GM21786 (cell line): ENCODE measurements around the gene PAK5.
"Not testable (repeated sequence)": the region's sequence is repeated elsewhere in the genome, so short reads cannot be mapped to it uniquely, and the experiment has no call there.

Experiments
- ATAC-seq: cut with Tn5 transposase; IDR thresholded peaks from one replicate; pipeline ENCODE4 v1.9.1; 2021; ENCODE audit not compliant: unreplicated experiment

The PAK5 gene

DNA sequence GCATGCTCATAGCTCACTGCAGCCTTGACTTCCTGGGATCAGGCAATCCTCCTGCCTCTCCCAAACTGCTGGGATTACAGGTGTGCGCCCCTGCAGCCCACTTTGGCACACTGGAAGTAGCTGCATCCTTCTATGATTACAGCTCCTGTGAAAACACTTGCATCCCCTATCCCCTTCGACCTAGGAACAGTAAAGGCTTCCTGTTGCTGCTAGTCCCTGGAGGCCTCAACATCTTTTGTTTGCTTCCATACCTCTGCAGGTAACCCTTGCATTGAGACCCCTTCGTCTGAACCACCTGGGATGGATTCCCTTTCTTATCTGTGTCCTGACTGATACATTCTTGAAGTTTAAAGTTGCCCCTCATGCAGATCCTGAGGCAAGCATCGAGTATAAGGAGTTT lies 152.4 kb downstream of the PAK5 start:
- ATAC-seq = no peak

DNA sequence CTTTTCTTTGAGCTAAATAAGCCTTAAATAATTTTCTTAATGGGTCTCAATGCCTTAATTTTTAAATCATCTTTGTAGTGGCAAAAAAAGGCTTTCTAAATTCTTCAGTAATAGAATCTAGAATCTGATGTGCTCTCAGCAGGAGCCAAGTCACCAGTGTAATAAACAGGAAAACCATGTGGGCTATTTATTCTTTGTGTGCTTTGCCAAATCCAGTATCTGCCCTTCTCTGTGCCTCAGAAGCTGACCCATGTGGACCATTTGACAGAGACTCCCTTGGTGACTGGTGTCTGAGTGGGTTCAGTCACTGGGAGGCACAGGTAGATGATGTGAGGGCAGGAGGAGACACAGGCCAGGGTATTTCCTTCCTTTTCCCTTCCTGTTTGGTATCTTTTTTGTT lies 152.9 kb downstream of the PAK5 start:
- ATAC-seq = no peak

DNA sequence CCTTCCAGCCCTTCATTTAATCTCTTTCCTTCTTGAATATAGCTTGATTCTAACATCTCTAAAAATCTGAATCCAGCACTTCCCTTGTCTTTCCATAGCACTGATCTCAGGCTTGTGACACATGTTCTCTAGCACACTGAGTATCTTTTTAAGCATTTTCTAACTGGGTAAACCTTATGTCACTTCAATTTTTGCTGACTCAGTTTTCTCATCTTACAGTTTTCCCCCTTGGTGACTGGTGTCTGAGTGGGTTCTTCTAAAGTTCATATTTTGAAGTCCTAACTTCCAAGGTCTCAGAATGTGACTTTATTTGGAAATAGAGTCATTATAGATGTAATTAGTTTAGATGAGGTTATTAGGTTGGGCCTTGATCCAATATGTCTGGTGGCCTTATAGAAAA lies 153.9 kb downstream of the PAK5 start:
- no peak for ATAC-seq

DNA sequence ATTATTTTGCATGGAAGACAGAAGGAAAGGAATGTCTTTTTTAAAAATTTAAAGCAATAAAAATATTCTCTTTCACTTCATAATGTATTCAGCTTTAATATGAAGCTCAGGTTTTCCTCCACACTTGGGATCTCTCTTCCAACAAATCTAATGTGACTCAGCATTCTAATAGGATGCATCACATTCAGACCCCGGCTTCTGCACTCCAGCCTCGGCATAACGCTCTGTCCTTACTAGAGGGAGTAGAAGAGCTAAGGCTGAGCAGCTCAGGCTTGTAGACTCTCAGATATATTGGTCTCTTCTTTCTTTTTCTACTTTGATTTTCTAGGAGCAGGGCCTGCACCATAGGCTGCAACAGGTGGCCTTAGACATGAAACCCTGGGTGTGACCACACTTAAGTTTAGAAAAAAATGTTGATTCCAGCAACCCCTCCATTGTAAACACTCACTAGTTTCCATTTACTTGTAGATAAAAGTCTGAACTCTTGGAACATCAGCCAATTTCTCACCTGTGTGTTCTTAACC lies 161.7 kb downstream of the PAK5 start:
- no peak for ATAC-seq

DNA sequence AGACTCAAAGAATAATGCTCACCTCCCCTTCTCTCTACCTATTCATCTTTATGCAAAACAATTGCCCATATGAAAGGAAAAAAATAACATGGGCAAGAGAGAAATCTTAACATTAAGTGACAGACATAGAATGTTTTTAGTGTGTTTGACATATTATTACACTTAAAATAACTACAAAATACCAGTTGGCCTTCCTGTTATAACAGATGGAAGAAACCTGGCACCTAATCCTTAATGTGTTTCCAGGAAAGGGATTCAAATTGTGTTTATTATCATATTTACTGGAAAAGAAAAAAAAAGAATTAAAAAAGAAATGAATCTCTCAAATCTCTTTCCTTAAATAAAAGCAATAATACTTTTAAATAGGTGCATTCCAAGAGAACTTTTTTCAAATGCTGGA lies 165.9 kb downstream of the PAK5 start:
- ATAC-seq = no peak

DNA sequence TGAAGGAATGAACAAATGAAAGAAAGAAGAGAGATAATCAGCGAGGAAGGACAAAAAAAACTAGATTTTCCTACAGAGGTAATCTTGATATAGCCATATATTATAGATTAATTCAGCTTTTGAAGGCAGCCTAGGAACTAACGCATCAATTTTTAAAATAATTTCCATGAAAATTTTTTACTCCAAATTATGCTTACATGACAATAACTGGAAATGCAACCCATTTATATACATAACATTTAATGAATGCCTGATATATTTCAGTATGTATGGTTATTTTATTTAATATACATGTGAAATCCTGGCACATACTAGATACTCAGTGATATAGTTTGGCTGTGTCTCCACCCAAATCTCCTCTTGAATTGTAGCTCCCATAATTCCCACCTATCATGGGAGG lies 166.8 kb downstream of the PAK5 start:
- ATAC-seq = no peak

DNA sequence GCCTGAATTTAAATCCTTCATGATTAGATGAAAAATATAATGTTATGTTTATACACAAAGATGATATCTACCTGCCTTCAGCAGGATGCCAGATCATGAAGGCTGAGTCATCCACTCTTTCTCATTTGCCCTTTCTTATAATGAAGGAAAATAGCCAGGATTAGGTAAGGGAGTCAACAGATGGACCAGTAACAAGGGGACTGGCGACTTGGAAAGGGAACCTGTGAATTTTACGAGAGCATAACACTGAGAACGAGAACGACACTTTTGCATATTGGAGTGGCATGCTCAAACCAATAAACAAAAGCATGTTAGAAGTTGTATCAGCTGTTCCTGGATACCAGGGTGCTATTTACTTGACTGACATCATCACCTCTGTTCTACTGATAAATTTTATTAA lies 170.5 kb downstream of the PAK5 start:
- ATAC-seq = no peak

DNA sequence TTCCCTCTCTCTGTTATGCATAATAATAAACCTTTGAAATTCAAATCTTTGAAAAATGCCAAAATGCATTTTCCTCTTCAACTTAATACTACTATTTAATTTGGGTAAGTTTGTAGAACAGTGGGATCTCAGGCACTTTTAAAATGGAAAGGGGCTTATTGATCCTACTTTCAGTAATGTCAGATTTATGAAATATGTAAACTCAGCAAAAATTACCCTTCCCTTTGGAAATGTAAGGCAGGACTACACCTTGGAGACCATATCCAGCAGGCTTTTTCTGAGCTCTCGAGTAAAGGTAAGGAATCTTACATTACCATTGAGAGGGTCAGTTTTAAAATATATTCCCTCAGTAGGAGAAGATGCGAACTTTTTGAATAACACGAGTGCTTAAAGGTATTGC lies 175.5 kb downstream of the PAK5 start:
- no peak for ATAC-seq

DNA sequence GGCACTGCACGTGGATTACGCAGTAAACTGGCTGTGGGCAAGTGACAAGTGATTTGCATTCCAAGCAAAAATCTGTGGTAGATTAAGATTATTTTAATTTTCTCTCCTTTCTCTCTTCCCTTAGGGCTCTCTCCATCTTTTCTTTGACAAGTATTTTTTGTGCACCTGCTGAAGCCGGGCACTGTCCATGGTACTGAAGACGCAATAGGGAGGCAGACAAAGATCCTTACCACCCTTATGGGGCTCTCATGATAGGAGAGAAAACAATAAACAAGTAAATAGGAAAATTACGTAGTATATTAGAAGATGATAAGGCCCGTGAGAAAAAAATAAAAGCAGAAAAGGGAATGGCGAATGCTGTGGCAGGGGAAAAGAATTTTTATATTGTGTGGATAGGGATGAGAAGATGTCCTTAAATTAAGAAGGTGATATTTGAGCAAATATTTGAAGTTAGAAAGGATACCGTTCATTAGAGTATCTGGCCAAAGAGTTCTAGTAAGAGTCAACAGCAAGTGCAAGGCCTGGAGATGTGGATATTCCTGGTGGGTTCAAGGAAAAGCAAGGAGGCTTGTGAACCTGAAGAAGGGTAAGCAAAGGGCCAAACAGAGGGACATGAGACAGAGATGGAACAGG lies 178.5 kb downstream of the PAK5 start:
- no peak for ATAC-seq

DNA sequence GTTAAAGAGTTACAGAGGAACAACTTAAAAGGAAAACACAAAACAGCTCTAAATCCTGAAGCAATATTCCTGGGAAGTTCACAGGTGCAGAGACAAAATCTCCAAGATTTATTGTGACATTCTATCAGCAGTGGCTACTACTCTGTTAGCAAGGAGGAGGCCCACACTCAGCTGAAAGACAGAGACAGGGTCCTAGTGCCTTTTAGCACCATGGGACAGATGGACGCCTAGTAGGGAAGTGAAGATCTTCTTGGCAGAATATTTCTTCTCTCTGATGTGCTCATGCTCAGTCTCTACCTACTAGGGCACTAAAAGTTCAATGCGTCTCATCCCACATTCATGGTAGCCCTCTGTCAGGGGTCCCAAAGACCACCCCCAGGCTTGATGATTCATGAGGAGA lies 191.1 kb downstream of the PAK5 start:
- no peak for ATAC-seq

DNA sequence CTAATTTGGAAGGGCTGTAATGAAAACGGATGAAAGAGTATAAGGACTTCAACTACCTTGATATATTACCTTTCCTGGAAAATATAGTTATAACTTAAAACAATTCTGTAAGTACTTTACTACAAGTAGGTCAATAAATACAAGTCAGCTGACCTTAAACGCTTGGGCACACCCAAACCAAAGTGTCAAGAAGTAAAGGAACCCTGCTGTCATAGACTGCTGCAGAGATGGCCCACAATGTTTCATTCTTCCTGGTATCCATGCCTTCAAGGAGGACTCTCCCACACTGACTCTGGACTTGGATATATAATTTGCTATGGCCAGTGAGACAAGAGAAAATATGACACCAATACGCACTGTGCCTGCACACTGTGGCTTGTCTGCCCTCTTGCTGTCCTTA lies 192.5 kb downstream of the PAK5 start:
- ATAC-seq = no peak

DNA sequence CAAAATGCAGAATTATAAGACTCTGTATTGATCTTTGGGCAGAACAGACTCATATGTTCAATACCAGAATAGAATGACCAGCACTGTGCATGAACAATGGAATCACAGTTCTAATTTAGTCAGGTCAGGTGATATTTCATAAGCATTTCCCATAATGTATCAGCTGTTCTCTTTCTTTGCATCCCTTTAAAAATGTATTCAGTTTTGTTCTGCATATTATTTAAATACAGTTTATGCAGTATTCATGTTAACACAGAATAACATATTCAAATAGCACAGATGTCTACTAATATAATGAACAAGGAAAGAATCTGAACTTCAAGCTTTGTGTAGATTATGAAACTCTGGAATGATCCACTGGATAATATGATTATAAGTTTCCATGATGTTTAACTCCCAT lies 196.0 kb downstream of the PAK5 start:
- no peak for ATAC-seq

DNA sequence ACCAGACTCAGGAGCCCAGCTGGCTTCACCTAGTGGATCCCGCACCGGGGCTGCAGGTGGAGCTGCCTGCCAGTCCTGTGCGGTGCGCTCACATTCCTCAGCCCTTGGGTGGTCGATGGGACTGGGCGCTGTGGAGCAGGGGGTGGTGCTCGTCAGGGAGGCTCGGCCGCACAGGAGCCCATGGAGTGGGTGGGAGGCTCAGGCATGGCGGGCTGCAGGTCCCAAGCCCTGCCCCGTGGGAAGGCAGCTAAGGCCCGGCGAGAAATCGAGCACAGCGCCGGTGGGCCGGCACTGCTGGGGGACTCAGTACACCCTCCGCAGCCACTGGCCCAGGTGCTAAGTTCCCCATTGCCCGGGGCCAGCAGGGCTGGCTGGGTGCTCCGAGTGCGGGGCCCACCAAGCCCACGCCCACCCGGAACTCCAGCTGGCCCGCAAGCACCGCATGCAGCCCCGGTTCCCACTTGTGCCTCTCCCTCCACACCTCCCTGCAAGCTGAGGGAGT lies 197.3 kb downstream of the PAK5 start:
- ATAC-seq = not testable (repeated sequence)

DNA sequence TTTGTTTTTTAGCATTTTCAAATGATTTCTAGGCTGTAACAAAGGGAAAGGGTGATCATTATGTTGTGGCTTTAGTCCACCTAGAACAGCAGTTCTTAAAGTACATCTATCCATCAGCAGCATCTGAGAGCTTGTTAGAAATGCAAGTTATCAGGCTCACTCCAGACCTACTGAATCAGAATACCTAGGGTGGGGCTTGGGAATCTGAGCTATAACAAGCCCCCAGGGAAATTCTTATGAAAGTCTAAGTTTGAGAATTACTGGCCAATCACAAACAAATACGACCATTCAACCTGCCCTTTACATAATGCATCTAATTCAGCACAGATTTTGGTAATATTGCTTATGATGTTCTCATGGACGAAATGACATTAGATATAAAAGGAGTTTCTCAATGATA lies 201.0 kb downstream of the PAK5 start:
- no peak for ATAC-seq

DNA sequence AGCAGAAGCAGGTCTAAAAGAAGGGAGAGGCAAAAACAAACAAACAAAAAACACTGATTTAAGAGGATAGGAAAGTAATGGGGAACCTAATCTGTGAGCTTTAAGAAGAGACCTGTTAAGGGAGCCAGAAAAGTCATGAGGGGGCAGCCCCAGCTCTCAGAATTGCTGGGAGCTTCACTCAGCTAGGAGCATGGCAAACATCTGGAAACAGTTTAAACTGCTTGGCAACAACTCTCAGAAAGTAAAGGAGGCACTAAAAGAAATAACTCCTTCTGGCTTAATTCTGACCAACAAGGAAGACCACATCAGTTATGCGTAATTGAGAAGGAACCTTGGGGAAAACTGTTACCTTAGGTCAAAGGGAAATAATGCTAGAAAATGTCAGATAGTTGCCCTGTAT lies 203.1 kb downstream of the PAK5 start:
- ATAC-seq = no peak

DNA sequence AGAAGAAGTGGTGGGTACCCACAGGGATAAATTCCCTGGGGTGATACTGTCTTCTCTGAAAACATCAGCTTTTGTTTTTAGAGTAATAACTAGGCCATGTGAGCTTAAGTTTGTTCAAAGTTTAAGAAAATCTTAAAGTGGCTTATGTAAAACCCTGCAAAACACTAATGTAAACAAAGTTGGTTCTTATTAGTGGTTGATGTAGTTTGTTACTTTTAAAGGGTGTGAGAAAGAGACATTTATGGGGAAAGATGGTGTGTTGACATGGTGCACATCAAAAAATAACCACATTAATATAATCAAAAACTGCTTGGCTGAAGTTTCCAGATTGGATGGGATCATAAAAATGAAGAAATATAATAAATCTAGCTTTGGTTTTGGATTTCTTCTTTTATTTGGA lies 204.5 kb downstream of the PAK5 start:
- no peak for ATAC-seq

DNA sequence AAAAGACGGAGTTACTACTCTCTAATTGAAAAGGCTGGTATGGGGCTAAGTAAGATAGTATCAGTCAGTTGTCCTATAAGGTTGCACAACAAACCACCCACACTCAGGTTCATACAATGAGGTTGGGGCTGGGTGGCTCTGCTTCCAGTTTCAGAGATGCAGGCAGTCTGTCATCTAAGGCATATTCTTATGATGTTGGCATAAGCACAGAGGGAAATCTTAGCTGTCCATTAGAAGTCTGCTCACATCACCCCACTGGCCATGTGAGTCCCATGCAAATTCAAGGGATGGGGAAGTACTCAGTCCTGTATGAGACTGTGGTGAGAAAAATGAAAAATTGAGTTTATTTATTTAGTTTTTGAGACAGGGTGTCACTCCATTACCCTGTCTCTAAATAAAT lies 205.9 kb downstream of the PAK5 start:
- ATAC-seq = no peak

DNA sequence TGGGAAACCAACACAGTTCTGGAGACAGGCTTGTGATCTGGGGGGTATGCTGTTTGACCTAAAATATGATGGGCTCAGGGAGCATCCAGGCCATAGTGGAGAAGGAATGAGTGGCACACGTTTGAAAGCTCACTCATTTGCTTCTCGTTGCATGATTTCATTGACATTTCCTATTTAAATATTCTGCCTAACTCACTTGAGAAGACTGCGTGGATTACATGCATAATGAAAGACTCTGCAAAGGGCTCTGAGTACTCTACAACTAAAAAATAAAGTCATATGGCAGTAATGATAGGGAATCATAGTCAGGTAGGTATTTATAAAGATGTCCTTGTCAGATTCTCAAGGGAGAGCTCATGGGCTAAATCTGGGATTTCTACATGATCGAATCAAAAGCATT lies 206.6 kb downstream of the PAK5 start:
- no peak for ATAC-seq

DNA sequence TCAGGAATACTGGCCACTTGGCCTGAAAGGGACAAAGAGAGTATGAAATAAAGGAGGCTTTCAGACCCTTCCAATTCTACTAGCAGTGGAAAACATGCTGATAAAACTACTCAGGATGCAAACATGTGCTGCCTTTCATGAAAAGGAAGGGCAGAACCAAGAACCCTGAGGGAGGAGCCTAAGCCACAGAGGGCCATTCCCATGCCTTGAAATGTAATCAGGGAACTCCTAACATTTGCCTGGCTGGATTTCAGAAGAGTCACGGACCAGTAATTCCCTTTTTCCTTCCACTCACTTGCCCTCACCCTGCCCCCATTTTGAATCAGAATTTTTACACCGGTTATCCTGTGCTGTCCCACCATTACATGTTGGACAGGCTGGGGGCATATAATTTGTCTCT lies 208.3 kb downstream of the PAK5 start:
- no peak for ATAC-seq

DNA sequence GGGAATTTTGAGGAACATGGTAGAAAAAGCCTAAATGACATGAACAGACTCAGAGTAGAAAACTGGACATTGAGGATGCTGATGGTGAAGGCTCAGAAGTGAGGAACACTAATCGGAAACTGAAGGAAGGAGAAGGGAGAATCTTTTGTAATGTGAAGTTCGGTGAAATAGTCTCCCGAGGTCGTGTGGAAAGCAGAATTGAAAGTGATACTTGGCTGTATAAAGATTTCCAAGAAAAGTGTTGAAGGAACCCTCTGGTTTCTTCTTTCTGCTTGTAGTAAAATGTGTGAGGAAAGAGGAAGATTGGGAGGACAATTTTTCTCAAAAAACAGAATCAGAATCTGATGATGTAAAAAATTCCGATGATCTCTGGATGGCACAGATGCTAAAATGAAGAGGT lies 209.0 kb downstream of the PAK5 start:
- ATAC-seq = no peak

DNA sequence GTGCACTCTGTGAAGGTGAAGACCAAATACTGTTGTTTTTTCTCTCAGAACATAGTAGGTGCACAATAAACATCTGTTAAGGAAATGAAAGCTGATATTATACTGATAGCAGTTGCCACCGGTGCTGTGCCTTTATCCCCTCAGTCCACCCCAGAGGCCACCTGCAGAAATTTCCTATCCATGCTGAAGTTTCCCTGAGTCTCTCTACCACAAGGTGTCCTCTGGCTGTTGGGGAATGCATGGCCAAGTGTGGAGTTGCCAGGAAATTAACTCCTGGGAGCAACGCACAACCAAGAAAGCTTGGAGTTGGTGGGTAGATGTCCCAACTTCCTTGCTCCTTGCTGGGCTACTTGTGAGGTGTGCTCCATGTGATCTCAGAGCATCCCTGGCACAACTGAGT lies 210.3 kb downstream of the PAK5 start:
- ATAC-seq = no peak

DNA sequence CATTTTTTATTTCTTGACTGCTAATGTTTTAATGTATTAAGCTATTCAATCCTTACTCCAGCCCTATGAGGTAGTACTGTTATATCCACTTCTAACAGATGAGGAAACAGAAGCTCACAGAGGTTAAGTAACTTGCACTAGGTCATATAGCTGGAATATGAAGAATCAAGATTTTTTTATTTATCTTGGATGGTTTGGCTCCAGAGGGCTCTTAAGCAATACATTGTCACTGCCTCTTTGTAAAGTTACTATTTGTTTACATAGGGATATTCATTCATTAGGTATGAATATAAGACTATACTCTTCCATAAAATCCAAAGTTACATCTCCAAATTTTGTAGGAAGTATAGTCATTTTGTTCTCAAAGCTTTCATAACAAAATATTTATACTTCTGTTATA lies 210.7 kb downstream of the PAK5 start:
- no peak for ATAC-seq

DNA sequence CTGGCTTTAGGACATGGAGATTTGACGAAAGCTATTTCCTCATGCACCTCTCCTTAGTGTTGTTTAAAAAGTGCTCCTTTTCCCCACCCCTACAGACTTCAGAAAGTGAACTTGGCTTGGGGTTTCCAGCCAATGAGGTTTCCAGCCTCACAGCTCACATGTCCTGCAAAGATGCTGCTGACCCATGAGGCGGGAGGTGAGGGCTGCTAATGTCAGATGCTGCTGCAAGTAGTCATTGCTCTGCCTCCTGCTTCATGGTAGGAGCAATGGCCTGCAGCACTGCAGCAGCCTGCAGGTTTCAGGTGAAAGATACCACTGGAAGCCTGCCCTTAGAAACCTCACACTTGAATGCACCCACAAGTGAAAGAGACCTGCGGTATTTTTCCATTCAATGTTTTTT lies 211.7 kb downstream of the PAK5 start:
- ATAC-seq = no peak
